H1 (cell line): Measurements from ENCODE around the gene TWIST2.

Experiments used
- CTCF ChIP-seq, 3 experiments: IDR thresholded peaks; 1 replicate in 2 of 3; 2 replicates in 1 of 3; pipeline versions ENCODE4 v1.5.1 to v1.6.1; 2011; ENCODE audit warnings: low read length in 3 of 3, mild to moderate bottlenecking in 3 of 3, inconsistent platforms in 2 of 3, low read depth in 1 of 3, moderate library complexity in 1 of 3; ENCODE audit not compliant: insufficient read depth in 1 of 3; ENCODE audit errors: control extremely low read depth in 1 of 3
- EZH2 ChIP-seq: fragments of 200-600 bp; sonication (generic); IDR thresholded peaks from 2 replicates; pipeline ENCODE4 v1.7.1; 2012; ENCODE audit warnings: low read depth, mild to moderate bottlenecking, moderate library complexity, low read length, inconsistent platforms; ENCODE audit not compliant: severe bottlenecking

GRCh38 chr2:238939521-238940403, 91.9 kb downstream of the TWIST2 start:
- no peak for TF ChIP-seq CTCF (IDR thresholded peaks at IDR 0.05; ENCODE audit: control extremely low read depth in 1 of 3, insufficient read depth in 1 of 3, low read depth in 1 of 3, low read length in 3 of 3)
- TF ChIP-seq EZH2, result no peak
